ENCODE data around the gene ZNF214. TPM values are rescaled to one million over a fixed set of nuclear protein-coding genes. Genes with fewer than 3 reads are reported as not detected.

The ZNF214 gene
- total RNA-seq, 4 donors from 2014 or later: 2.9 to 23.8 (median 4.7) TPM

DNA sequence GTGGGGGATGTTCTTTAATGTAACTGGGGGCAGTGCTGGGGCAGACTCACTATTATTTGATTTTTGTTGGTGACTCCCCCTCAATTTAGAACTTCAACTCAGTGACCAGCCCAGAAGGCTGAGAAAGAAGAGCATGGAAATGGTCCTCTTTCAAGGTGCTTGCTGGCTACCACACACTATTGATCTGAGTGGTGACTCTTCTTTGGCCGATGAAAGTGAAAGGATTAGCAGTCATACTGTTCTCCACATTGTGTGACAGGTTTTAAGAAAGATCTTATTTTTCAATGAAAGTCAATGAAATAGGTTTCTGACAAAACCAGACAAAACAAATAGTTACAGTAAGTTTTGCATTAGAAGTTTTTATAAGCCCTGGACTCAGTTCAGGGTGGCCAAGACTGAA lies 30.0 kb upstream of the ZNF214 start:
- no peak overlapping the region for H3K4me3 ChIP-seq
- H3K36me3 ChIP-seq: no peaks in the 10 kb centered on the region
- H3K9me3 ChIP-seq: no peaks in the 10 kb centered on the region
- intact Hi-C loops (cut with DNase I; ENCODE audit: low total_unique reads): no loop called here
- TF ChIP-seq, protein P1, sequence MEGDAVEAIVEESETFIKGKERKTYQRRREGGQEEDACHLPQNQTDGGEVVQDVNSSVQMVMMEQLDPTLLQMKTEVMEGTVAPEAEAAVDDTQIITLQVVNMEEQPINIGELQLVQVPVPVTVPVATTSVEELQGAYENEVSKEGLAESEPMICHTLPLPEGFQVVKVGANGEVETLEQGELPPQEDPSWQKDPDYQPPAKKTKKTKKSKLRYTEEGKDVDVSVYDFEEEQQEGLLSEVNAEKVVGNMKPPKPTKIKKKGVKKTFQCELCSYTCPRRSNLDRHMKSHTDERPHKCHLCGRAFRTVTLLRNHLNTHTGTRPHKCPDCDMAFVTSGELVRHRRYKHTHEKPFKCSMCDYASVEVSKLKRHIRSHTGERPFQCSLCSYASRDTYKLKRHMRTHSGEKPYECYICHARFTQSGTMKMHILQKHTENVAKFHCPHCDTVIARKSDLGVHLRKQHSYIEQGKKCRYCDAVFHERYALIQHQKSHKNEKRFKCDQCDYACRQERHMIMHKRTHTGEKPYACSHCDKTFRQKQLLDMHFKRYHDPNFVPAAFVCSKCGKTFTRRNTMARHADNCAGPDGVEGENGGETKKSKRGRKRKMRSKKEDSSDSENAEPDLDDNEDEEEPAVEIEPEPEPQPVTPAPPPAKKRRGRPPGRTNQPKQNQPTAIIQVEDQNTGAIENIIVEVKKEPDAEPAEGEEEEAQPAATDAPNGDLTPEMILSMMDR (IDR thresholded peaks at IDR 0.05): no peak
- H3K27me3 ChIP-seq: no peaks in the 10 kb centered on the region
- H3K4me1 ChIP-seq: no peaks in the 10 kb centered on the region
- no peak for DNase-seq
- H3K27ac ChIP-seq: no peak overlapping the region

DNA sequence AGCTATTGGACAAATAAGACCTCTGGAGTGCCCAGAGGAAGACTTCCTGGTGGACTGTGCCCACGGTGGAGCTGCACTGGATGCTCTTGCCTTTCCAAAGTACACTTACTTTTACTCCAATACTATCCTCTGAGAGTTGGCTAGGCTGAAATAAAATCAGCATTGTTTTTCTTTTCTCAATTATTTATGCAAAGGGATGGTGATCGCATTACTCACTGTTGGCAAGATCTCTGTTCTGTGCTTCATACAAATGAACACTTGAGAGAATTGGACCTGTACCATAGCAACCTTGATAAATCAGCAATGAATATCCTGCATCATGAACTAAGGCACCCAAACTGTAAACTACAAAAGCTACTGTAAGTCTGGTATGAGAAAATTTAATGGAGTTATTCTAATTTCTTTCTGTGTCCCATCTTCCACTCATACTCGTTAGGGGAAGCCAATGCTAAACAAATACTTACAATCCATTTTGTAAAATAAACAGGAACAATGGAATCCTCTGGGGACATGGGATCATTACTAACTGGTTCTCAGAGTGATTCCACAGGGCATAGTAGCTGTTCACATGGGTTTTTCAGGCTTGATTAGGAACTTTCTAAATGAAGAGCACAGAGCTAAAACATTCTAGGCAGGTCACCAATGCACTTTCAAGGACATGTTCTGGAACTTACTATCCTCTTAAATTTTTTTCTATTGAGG lies 26.5 kb upstream of the ZNF214 start:
- intact Hi-C loops (cut with DNase I; ENCODE audit: low total_unique reads): no loop called here
- Histone ChIP-seq H3K4me3 (no peak overlapping the region), H3K36me3 (no peaks in the 10 kb centered on the region), H3K27me3 (no peaks in the 10 kb centered on the region), H3K9me3 (no peaks in the 10 kb centered on the region), H3K27ac (no peak overlapping the region), H3K4me1 (no peaks in the 10 kb centered on the region)
- TF ChIP-seq, protein P1 (IDR thresholded peaks at IDR 0.05): no peak
- TF ChIP-seq POLR2A (IDR thresholded peaks at IDR 0.05): no peak
- DNase-seq: no peak

DNA sequence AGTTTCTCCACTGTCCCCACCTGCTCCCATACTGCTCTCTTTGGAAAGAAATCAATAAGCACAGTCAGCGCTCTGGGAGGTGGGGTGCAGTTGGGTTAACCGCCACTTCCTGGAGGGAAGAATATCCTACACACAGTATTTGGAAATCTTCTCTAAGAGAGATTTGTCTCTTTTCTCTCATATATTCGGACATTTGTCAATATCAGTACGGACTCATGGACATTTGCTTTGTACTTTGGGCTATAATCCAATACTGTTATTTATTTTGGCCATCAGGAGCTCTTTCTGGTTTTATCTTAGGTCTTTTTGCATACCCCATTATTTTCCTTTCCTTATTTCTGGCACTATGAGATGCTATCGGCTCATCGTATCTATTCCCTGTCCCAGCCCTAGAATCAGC lies 13.9 kb upstream of the ZNF214 start:
- DNase-seq: no peak
- no peaks in the 10 kb centered on the region for H3K36me3 ChIP-seq
- H3K4me3 ChIP-seq: no peak overlapping the region
- intact Hi-C loops (cut with DNase I; ENCODE audit: low total_unique reads): no loop called here
- no peaks in the 10 kb centered on the region for H3K4me1 ChIP-seq
- TF ChIP-seq POLR2A (IDR thresholded peaks at IDR 0.05): no peak
- TF ChIP-seq, protein P1 (IDR thresholded peaks at IDR 0.05): no peak
- no peak overlapping the region for H3K27ac ChIP-seq
- H3K27me3 ChIP-seq: no peaks in the 10 kb centered on the region
- H3K9me3 ChIP-seq: no peaks in the 10 kb centered on the region

DNA sequence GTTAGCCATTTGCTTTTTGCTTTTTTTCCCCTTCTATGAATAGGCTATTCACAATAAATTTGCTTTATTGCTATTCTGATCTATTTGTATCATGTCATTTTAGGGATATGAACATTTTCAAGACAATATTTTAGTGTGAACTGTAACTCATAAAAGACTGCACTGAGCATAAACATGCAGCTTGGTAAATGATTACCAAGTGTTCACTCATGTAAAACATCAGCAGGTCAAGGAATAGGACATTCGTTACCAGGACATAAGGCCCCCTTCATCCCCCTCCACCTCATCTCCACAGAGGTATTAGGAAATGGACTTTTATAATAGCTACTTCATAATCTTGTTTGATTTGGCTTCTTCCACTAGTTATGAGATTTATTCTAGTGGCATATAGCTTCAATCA lies 12.5 kb upstream of the ZNF214 start:
- no peak for DNase-seq
- no peaks in the 10 kb centered on the region for H3K27me3 ChIP-seq
- intact Hi-C loops (cut with DNase I; ENCODE audit: low total_unique reads): no loop called here
- no peak overlapping the region for H3K27ac ChIP-seq
- no peaks in the 10 kb centered on the region for H3K36me3 ChIP-seq
- TF ChIP-seq POLR2A (IDR thresholded peaks at IDR 0.05): no peak
- TF ChIP-seq, protein P1 (IDR thresholded peaks at IDR 0.05): no peak
- H3K4me3 ChIP-seq: no peak overlapping the region
- no peaks in the 10 kb centered on the region for H3K4me1 ChIP-seq
- H3K9me3 ChIP-seq: no peaks in the 10 kb centered on the region

DNA sequence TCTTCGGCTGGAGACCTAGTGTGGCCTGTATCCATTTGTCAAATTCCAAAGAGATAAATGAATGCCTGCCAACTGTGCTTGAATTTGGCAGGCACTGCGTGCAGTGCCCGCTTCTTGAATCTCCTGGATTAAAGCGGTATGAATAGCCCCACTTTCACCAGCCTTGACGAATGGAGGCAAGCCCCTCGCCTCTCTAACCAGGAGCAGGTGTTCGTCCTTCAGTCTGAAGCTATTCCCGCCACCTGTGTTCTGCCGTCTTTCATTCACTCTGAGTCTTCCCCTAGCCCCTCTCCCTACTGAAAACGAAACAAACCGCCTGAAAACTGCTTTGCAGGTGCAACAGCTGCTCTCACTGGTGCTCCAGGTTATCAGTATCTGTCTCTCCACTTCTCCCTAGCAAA lies 11.3 kb upstream of the ZNF214 start:
- intact Hi-C loops (cut with DNase I; ENCODE audit: low total_unique reads): no loop called here

More for the DNA sequence above, 11.3 kb upstream of the ZNF214 start:
- DNase-seq: no peak
- no peak overlapping the region for H3K4me3 ChIP-seq
- no peaks in the 10 kb centered on the region for H3K4me1 ChIP-seq
- no peaks in the 10 kb centered on the region for H3K27me3 ChIP-seq
- no peaks in the 10 kb centered on the region for H3K9me3 ChIP-seq
- TF ChIP-seq, protein P1 (IDR thresholded peaks at IDR 0.05): no peak
- no peak for TF ChIP-seq POLR2A (IDR thresholded peaks at IDR 0.05)
- no peaks in the 10 kb centered on the region for H3K36me3 ChIP-seq
- no peak overlapping the region for H3K27ac ChIP-seq

Measured in uterus (tissue), 4 donors.